ENCODE results near the gene PLA2G4D.

Gene PLA2G4D

DNA sequence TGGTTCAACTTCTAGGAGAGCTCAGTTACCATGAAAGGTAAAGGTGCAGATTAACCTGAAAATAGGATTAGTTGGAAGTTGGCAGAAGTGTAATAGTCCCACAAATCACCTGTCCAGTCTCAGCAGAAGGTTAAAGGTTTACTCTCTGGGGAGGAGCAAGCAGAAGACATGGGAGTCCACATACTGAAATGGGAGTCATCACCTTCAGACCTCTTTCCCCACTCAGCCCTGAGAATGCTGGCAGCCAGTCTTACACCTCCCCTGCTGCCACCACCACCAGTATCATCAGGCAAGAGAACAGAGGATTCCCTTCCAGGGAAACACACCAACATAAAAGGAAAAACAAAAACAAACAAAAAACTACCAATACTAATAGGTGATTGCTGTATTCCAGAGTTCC lies 13.8 kb upstream of the PLA2G4D start:
- Histone ChIP-seq H3K27ac (no peak overlapping the region), H3K36me3 (replicated peaks) (no peaks in the 10 kb centered on the region), H3K4me3 (ENCODE audit: low read depth, low read length) (no peak overlapping the region), H3K27me3 (replicated peaks) (no peaks in the 10 kb centered on the region)
- TF ChIP-seq, protein P1, sequence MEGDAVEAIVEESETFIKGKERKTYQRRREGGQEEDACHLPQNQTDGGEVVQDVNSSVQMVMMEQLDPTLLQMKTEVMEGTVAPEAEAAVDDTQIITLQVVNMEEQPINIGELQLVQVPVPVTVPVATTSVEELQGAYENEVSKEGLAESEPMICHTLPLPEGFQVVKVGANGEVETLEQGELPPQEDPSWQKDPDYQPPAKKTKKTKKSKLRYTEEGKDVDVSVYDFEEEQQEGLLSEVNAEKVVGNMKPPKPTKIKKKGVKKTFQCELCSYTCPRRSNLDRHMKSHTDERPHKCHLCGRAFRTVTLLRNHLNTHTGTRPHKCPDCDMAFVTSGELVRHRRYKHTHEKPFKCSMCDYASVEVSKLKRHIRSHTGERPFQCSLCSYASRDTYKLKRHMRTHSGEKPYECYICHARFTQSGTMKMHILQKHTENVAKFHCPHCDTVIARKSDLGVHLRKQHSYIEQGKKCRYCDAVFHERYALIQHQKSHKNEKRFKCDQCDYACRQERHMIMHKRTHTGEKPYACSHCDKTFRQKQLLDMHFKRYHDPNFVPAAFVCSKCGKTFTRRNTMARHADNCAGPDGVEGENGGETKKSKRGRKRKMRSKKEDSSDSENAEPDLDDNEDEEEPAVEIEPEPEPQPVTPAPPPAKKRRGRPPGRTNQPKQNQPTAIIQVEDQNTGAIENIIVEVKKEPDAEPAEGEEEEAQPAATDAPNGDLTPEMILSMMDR (IDR thresholded peaks at IDR 0.05; ENCODE audit: low read depth, low read length, missing control alignments), result no peak
- no peak for DNase-seq
- in situ Hi-C loops (cut with HindIII; ENCODE audit: low pct_ligation_motif_present, low sequenced_read_pairs), result no loop called here

DNA sequence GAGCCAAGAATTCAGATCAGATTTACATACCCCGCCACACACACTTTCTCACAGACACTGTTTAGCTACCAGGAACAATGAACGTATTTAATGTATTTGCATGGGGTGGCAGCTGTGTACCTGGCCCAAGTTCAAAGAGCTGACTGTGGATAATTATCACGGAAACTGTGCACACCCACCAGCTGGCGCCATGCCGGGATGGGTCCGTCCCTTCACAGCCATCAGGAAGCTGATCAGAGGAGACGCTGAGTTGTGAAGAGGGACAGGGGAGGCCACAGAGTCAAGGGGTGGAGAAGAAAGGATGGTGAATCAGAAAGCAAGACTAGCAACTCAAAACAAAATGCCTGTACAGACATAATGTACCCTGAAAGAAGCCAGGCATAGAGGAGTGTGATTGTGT lies 13.1 kb upstream of the PLA2G4D start:
- DNase-seq, result no peak
- no peaks in the 10 kb centered on the region for H3K27me3 ChIP-seq (replicated peaks)
- TF ChIP-seq, protein P1 (IDR thresholded peaks at IDR 0.05; ENCODE audit: low read depth, low read length, missing control alignments), result no peak
- H3K4me3 ChIP-seq (ENCODE audit: low read depth, low read length), result no peak overlapping the region
- H3K36me3 ChIP-seq (replicated peaks), result no peaks in the 10 kb centered on the region
- no peak overlapping the region for H3K27ac ChIP-seq
- in situ Hi-C loops (cut with HindIII; ENCODE audit: low pct_ligation_motif_present, low sequenced_read_pairs), result no loop called here

GRCh38 chr15:42106288-42106687 lies 11.9 kb upstream of the PLA2G4D start:
- no peak overlapping the region for H3K27ac ChIP-seq
- H3K27me3 ChIP-seq (replicated peaks), result no peaks in the 10 kb centered on the region
- DNase-seq, result no peak
- H3K36me3 ChIP-seq (replicated peaks), result no peaks in the 10 kb centered on the region
- in situ Hi-C loops (cut with HindIII; ENCODE audit: low pct_ligation_motif_present, low sequenced_read_pairs), result no loop called here
- TF ChIP-seq, protein P1 (IDR thresholded peaks at IDR 0.05; ENCODE audit: low read depth, low read length, missing control alignments), result no peak
- H3K4me3 ChIP-seq (ENCODE audit: low read depth, low read length), result no peak overlapping the region

GRCh38 chr15:42104095-42104891 lies 9.9 kb upstream of the PLA2G4D start:
- no peaks in the 10 kb centered on the region for H3K27me3 ChIP-seq (replicated peaks)
- in situ Hi-C loops (cut with HindIII; ENCODE audit: low pct_ligation_motif_present, low sequenced_read_pairs), result no loop called here
- TF ChIP-seq, protein P1 (IDR thresholded peaks at IDR 0.05; ENCODE audit: low read depth, low read length, missing control alignments), result no peak
- no peaks in the 10 kb centered on the region for H3K36me3 ChIP-seq (replicated peaks)
- H3K4me3 ChIP-seq (ENCODE audit: low read depth, low read length), result no peak overlapping the region
- no peak overlapping the region for H3K27ac ChIP-seq
- DNase-seq, result no peak

DNA sequence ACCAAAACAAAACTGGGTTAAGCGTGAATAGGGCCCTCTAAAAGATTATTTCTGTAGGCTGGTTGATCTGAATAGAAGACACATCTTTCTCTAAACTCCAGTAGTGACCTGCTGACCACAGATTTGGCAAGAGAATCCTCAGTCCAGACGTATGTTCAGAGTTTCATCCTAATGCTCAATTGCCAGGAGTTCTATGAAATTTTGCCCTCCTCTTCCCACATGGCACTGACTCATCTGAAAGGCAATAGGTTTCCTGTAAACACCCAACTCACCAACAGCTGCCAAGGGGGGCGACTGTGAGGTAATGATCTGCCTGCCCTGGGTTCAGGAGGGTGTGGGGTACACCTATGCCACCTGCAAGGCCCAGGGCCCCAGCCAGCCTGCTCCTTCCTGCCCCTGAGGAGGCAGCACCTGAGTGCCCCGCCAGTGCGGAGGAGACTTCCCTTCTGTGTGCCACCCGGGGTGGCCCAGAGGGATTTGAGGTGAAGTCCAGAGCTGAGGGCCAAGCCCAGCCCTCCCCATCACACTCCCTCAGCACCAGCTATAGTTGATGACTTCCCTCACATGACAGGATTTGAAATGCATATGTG lies 8.4 kb upstream of the PLA2G4D start:
- Histone ChIP-seq H3K36me3 (replicated peaks) (no peaks in the 10 kb centered on the region), H3K27me3 (replicated peaks) (no peaks in the 10 kb centered on the region), H3K4me3 (ENCODE audit: low read depth, low read length) (no peak overlapping the region), H3K27ac (no peak overlapping the region)
- no peak for DNase-seq
- TF ChIP-seq, protein P1 (IDR thresholded peaks at IDR 0.05; ENCODE audit: low read depth, low read length, missing control alignments), result no peak
- in situ Hi-C loops (cut with HindIII; ENCODE audit: low pct_ligation_motif_present, low sequenced_read_pairs), result no loop called here
